ENCODE results near the gene CSTPP1. TPM values are rescaled to one million over a fixed set of nuclear protein-coding genes. Genes with fewer than 3 reads are reported as not detected.

The CSTPP1 gene
- total RNA-seq, 1 donor: 5.8 TPM

DNA sequence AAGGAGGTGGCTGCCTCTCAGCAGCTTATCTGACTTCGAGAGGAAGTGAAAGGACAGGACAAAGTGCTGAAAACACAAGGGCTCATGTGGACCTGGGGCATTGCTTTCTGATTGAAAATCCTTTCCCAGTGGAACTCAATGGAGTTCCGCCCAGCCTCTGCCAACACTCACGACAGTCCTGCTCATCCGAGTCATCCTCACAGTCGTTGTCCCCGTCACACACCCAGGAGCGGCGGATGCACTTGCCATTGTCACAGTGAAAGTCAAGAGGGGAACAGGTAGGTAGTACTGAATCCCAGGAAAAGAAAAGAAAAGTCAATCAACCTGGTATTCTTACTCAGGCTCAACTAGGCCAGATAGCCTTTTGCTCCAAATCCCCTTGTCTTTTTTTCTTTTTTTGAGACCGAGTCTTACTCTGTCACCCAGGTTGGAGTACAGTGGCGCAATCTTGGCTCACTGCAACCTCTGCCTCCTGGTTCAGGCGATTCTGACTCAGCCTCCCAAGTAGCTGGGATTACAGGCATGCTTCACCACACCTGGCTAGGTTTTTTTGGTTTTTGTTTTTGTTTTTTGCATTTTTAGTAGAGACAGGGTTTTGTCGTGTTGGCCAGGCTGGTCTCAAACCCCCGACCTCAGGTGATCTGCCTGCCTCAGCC, 36.3 kb upstream of the CSTPP1 start:
- Histone ChIP-seq H3K9me3 (ENCODE audit: low read depth, low read length) (no peaks in the 10 kb centered on the region), H3K4me3 (ENCODE audit: low read length) (no peak overlapping the region), H3K4me1 (ENCODE audit: insufficient read depth, low read length) (no peaks in the 10 kb centered on the region), H3K27me3 (ENCODE audit: insufficient read depth, low read length) (no peaks in the 10 kb centered on the region)

GRCh38 chr11:46901156-46901555, 35.4 kb upstream of the CSTPP1 start:
- H3K9me3 ChIP-seq (ENCODE audit: low read depth, low read length): no peaks in the 10 kb centered on the region
- H3K4me3 ChIP-seq (ENCODE audit: low read length): no peak overlapping the region
- no peaks in the 10 kb centered on the region for H3K4me1 ChIP-seq (ENCODE audit: insufficient read depth, low read length)
- no peaks in the 10 kb centered on the region for H3K27me3 ChIP-seq (ENCODE audit: insufficient read depth, low read length)

GRCh38 chr11:46902694-46903093, 33.9 kb upstream of the CSTPP1 start:
- Histone ChIP-seq H3K4me3 (ENCODE audit: low read length) (no peak overlapping the region), H3K4me1 (ENCODE audit: insufficient read depth, low read length) (no peaks in the 10 kb centered on the region)

DNA sequence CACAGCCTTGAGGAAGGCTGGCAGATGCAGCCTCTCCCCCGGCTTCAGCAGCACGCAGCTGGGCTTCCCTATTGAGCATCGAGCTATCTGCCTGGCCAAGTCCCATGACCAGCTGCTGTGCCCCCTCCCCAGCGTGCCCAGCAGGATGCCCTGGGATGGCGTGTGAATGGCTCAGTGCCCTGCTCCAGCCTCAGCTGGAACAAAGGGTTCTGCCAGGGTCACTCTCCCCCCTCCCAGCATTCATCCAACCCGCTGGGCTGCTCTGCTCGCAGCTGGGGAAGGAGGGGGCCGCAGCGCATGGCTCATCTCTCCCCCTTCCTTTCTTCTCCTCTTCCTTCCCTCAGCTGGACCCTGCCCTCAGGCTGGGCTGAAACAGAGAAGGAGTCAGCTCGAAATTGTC, 32.7 kb upstream of the CSTPP1 start:
- Histone ChIP-seq H3K27me3 (ENCODE audit: insufficient read depth, low read length) (no peaks in the 10 kb centered on the region), H3K4me3 (ENCODE audit: low read length) (no peak overlapping the region), H3K4me1 (ENCODE audit: insufficient read depth, low read length) (no peaks in the 10 kb centered on the region), H3K9me3 (ENCODE audit: low read depth, low read length) (no peaks in the 10 kb centered on the region)

More at GRCh38 chr11:46902694-46903093, 33.9 kb upstream of the CSTPP1 start:
- Histone ChIP-seq H3K9me3 (ENCODE audit: low read depth, low read length) (no peaks in the 10 kb centered on the region), H3K27me3 (ENCODE audit: insufficient read depth, low read length) (no peaks in the 10 kb centered on the region)

DNA sequence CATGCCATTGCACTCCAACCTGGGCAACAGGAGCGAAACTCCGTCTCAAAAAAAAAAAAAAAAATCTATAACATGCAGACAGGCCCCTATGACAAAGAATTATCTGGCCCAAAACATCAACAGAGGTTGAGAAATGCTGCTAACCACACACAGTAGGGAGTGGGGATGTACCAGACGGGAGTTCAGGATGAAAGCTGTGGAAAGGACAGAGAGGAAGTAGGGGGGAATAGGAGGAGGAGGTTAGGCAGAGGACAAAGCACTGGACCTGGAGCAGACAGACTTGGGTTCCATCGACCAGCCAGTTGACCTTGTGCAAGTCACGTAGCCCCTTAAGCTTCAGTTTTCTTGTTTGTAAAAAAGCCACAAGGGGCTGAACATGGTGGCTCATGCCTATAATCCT, 30.8 kb upstream of the CSTPP1 start:
- Histone ChIP-seq H3K4me1 (ENCODE audit: insufficient read depth, low read length) (no peaks in the 10 kb centered on the region), H3K9me3 (ENCODE audit: low read depth, low read length) (no peaks in the 10 kb centered on the region), H3K27me3 (ENCODE audit: insufficient read depth, low read length) (peaks cover under 1% of the 10 kb centered on the region), H3K4me3 (ENCODE audit: low read length) (no peak overlapping the region)

DNA sequence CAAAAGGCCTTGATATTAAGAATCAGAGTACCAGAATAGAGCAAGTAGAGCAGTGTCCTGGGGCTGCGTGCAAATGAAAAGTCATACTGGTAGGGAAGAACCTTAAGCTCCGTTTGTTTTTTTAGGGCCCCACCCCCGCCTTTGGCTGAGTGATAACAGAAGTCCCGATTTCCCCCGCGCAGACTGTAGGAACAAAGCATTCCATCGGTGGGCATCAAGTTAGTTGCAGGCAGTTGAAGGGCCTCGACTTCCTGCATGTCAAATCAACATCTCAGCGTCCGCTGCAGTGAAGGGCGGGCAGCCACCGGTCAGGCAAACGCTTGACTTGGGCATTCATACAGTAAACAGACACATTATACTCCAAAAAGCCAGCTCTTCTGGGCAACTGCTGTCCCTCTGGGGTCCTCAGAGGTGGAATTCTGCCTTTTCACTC, 29.9 kb upstream of the CSTPP1 start:
- no peaks in the 10 kb centered on the region for H3K4me1 ChIP-seq (ENCODE audit: insufficient read depth, low read length)

GRCh38 chr11:46907606-46908005, 29.0 kb upstream of the CSTPP1 start:
- peaks cover 10% of the 10 kb centered on the region for H3K27me3 ChIP-seq (ENCODE audit: insufficient read depth, low read length)
- H3K4me3 ChIP-seq (ENCODE audit: low read length): no peak overlapping the region
- no peaks in the 10 kb centered on the region for H3K4me1 ChIP-seq (ENCODE audit: insufficient read depth, low read length)
- H3K9me3 ChIP-seq (ENCODE audit: low read depth, low read length): no peaks in the 10 kb centered on the region

More for the DNA sequence above, 29.9 kb upstream of the CSTPP1 start:
- H3K27me3 ChIP-seq (ENCODE audit: insufficient read depth, low read length): peaks cover 5% of the 10 kb centered on the region
- H3K9me3 ChIP-seq (ENCODE audit: low read depth, low read length): no peaks in the 10 kb centered on the region
- H3K4me3 ChIP-seq (ENCODE audit: low read length): no peak overlapping the region

GRCh38 chr11:46912526-46913150, 23.9 kb upstream of the CSTPP1 start:
- H3K4me3 ChIP-seq (ENCODE audit: low read length): no peak overlapping the region
- peaks cover 61% of the 10 kb centered on the region for H3K27me3 ChIP-seq (ENCODE audit: insufficient read depth, low read length)
- H3K4me1 ChIP-seq (ENCODE audit: insufficient read depth, low read length): peaks cover 14% of the 10 kb centered on the region
- no peaks in the 10 kb centered on the region for H3K9me3 ChIP-seq (ENCODE audit: low read depth, low read length)

DNA sequence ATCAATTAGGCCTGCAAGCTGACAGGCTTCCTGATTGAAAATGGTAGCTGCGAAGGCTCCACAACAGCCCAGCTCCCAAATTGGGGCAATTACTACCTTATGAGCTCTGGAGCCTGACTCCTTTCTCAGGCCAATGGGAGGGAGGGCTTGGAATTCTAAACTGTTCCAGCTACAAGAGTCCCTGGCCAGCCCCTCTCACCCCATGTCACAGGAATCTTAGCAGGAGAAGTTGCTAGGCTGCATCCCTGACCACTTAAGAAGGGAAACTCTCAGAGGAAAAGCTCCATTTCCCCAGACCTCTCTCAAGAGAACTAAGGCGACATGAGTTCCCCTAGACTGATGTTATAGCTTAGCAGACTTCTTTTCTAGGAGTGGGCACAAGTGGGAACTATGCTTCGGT, 23.1 kb upstream of the CSTPP1 start:
- Histone ChIP-seq H3K27me3 (ENCODE audit: insufficient read depth, low read length) (peaks cover 63% of the 10 kb centered on the region), H3K9me3 (ENCODE audit: low read depth, low read length) (no peaks in the 10 kb centered on the region), H3K4me3 (ENCODE audit: low read length) (no peak overlapping the region), H3K4me1 (ENCODE audit: insufficient read depth, low read length) (peaks cover 19% of the 10 kb centered on the region)

DNA sequence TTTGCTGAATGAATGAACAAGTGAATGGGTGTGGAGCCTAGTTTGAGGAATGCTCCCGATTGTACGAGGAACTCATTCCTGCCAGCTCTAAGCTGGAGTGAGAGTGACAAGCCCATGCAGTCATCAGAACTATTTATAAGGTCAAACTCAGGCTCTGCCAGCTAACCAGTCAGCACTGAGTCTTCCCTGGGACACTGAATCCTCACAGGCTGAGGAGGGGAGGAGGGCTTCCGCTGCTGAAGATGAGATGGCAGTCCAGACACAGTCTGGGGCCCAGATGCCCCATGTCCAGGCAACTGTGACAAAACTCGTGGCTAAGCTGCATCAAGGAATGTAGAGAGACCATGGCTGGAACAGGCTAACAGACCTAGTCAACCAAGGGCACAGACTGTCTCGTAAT, 22.2 kb upstream of the CSTPP1 start:
- Histone ChIP-seq H3K9me3 (ENCODE audit: low read depth, low read length) (no peaks in the 10 kb centered on the region), H3K27me3 (ENCODE audit: insufficient read depth, low read length) (peaks cover 71% of the 10 kb centered on the region), H3K4me1 (ENCODE audit: insufficient read depth, low read length) (peaks cover 27% of the 10 kb centered on the region), H3K4me3 (ENCODE audit: low read length) (no peak overlapping the region)

DNA sequence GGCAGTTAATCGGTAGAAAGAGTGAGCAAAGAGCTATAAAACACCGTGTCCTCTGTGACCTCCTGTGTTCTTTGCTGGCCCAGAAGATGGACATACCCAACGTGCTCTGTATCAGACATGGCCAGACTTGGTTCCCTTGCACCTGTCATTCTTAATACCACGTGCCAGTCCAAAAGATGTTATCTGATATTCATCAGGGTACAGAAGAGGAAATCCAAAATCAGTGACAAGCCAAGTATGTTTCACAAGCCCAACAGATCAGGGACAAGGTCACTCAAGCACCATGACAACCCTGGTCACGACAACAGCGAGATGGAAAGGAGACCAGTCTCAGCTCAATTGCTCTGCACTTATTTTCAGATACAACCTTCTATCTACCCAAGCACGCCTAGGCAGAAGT, 21.7 kb upstream of the CSTPP1 start:
- Histone ChIP-seq H3K9me3 (ENCODE audit: low read depth, low read length) (no peaks in the 10 kb centered on the region), H3K4me3 (ENCODE audit: low read length) (no peak overlapping the region), H3K4me1 (ENCODE audit: insufficient read depth, low read length) (peaks cover 27% of the 10 kb centered on the region), H3K27me3 (ENCODE audit: insufficient read depth, low read length) (peaks cover 76% of the 10 kb centered on the region)

DNA sequence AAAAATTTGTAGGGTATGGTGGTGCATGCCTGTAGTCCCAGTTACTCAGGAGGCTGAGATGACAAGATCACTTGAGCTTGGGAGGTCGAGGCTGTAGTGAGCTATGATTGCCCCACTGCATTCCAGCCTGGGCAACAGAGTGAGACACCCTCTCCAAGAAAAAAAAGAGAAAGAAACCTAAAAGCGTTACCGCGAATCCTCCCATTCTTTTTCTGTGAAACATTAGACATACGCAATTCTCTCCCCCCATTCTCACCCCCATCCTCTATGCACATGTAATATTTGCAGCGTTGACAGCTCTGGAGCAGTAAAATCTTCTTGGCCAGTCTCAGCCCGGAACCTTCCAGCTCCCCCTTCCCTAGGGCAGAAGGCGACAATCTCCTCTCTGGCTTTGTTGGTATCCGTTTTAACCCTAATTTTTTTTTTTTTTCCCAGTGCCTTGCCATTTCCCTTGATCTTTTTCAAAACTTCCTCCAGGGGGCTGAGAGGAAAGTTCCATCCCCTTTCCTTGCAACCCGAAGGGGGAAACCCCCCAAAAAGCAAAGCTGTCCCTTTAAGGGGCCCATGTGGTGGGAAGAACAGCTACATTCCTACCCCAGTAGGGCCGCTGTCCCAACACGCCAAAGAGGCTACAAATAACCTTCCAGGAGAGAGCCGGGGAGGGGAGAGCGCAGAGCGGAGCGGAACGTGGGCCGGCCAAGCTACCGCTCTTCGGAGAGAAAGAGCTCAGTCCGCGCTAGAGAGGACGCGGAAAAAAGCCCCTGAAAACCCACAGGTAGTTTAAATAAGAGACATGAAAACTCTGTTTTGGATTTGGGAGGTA, 20.1 kb upstream of the CSTPP1 start:
- H3K27me3 ChIP-seq (ENCODE audit: insufficient read depth, low read length): peaks cover 72% of the 10 kb centered on the region

DNA sequence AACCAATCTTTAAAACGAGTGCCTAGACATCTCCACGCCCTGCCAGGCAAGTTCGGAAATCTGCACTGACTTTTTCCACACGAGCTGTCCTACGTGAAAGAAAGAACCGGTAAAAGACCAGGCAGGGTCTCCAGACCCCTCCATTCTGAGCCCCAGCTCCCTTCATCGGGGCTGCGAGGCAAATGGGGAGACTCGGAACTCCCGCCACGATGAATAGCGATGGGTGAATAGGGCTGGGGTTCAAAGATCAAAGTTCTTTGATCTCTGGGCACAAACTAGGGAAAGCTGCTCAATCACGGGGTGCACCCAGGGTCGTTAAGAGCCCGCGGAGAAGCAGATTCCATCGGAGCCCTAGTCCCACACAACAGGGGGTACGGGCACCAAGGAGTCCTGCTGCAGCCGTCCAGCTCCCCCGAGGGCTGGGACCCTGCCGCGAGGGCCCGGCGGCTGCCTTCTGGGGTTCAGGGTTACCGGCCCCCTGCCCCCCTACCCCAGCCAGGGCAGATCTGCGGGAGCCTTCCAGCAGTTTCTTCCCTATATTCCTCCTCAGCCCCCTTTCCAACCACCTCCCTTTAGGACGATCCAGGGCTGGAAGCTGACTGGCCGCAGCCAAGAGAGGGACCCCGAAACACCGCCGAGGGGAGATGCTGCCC, 19.3 kb upstream of the CSTPP1 start:
- Histone ChIP-seq H3K4me3 (ENCODE audit: low read length) (no peak overlapping the region), H3K9me3 (ENCODE audit: low read depth, low read length) (no peaks in the 10 kb centered on the region), H3K4me1 (ENCODE audit: insufficient read depth, low read length) (peaks cover 27% of the 10 kb centered on the region), H3K27me3 (ENCODE audit: insufficient read depth, low read length) (peaks cover 70% of the 10 kb centered on the region)

More for the DNA sequence above, 20.1 kb upstream of the CSTPP1 start:
- Histone ChIP-seq H3K4me1 (ENCODE audit: insufficient read depth, low read length) (peaks cover 27% of the 10 kb centered on the region), H3K4me3 (ENCODE audit: low read length) (no peak overlapping the region), H3K9me3 (ENCODE audit: low read depth, low read length) (no peaks in the 10 kb centered on the region)

GRCh38 chr11:46917762-46918082, 18.8 kb upstream of the CSTPP1 start:
- peaks cover 65% of the 10 kb centered on the region for H3K27me3 ChIP-seq (ENCODE audit: insufficient read depth, low read length)
- no peak overlapping the region for H3K4me3 ChIP-seq (ENCODE audit: low read length)
- no peaks in the 10 kb centered on the region for H3K9me3 ChIP-seq (ENCODE audit: low read depth, low read length)
- peaks cover 27% of the 10 kb centered on the region for H3K4me1 ChIP-seq (ENCODE audit: insufficient read depth, low read length)
